ENCODE data around the gene ESR1.
A peak's percentile ranks its signal among the peaks of the same experiment; 100 is the strongest.
"Not testable (repeated sequence)": the region's sequence is repeated elsewhere in the genome, so short reads cannot be mapped to it uniquely, and the experiment has no call there.

The ESR1 gene

DNA sequence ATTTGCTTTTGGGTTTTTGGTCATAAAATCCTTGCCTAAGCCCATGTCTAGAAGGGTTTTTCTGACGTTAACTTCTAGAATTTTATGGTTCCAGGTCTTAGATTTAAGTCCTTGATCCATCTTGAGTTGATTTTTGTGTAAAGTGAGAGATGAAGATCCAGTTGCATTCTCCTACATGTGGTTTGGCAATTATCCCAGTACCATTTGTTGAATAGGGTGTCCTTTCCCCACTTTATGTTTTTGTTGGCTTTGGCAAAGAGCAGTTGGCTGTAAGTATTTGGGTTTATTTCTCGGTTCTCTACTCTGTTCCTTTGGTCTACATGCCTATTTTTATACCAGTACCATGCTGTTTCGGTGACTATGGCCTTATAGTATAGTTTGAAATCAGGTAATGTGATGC is 86.9 kb downstream of the ESR1 start:
- not testable (repeated sequence) for DNase-seq (ENCODE audit: low spot score)

DNA sequence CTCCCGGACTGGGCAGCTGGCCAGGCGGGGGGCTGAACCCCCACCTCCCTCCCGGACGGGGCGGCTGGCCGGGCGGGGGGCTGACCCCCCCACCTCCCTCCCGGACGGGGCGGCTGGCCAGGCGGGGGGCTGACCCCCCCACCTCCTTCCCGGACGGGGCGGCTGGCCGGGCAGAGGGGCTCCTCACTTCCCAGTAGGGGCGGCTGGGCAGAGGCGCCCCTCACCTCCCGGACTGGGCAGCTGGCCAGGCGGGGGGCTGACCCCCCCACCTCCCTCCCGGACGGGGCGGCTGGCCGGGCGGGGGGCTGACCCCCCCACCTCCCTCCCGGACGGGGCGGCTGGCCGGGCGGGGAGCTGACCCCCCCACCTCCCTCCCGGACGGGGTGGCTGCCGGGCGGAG is 91.7 kb downstream of the ESR1 start:
- DNase-seq (ENCODE audit: low spot score) = not testable (repeated sequence)

DNA sequence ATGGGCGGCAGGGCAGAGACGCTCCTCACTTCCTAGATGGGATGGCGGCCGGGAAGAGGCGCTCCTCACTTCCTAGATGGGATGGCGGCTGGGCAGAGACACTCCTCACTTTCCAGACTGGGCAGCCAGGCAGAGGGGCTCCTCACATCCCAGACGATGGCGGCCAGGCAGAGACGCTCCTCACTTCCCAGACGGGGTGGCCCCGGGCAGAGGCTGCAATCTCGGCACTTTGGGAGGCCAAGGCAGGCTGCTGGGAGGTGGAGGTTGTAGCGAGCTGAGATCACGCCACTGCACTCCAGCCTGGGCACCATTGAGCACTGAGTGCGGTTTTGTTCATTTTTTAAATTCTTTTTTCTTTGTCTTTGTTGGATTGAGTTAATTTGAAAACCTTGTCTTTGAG is 92.3 kb downstream of the ESR1 start:
- not testable (repeated sequence) for DNase-seq (ENCODE audit: low spot score)

DNA sequence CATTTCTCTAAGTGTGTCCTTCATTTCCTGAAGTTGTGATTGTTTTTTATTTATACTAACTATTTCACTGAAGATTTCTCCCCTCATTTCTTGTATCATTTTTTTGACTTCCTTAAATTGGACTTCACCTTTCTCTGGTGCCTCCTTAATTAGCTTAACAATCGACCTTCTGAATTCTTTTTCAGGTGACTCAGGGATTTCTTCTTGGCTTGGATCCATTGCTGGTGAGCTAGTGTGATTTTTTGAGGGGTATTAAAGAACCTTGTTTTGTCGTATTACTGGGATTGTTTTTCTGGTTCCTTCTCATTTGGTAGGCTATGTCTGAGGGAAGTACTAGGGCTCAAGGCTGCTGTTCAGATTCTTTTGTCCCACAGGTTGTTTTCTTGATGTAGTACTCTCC is 92.8 kb downstream of the ESR1 start:
- DNase-seq (ENCODE audit: low spot score) = no peak

DNA sequence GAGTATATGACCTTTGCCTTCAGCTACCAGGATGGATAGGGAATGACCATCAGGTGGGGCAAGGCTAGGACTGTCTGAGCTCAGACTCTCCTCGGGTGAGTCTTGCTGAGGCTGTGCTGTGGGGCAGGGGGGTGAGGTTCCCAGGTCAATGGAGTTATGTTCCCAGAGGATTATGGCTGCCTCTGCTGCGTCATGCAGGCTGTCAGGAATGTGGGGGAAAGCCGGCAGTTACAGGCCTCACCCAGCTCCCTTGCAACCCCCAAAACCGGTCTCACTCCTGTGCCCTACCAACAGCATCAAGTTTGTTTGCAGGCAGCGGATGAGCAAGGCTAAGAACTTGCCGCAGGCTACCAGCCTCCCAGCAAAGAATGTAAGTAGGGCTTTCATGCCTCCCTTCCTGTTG is 93.5 kb downstream of the ESR1 start:
- DNase-seq (ENCODE audit: low spot score) = no peak

DNA sequence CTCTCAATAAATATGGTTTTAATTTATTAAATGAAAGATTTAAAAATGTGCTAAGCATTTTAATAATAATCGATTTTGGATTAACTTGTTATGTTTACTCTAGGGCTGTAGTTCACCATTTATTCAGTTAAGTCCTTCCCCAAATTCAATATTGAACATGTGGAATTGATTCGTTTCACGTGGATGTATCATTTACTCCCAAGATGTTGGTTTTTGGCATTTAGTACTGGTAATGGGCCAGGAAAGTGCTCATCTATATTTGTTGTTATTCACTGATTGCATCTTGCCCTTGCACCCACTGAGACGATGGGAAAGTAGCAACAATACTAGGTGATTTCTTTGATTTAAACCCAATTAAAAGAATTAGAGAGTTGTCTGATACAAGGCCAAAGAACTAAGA is 97.1 kb downstream of the ESR1 start:
- no peak for DNase-seq (ENCODE audit: low spot score)

DNA sequence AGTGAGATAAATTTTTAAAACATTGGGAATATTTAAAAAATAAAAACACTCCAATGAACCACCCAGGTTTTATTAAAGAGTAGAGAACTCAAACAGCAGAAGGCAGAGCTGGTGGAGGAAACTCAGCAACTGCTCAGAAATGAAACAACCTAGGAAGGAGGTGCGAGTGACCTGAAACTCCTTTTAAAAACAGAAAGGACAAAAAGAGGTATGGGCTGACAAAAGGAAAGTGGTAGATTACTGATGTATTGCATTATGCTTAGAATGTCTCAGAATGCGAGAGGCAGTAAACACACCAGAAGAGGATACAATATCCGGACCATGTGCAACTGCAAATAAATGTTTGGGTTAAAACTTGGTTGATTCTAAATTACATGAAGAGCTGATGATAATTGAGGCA is 97.6 kb downstream of the ESR1 start:
- no peak for DNase-seq (ENCODE audit: low spot score)

DNA sequence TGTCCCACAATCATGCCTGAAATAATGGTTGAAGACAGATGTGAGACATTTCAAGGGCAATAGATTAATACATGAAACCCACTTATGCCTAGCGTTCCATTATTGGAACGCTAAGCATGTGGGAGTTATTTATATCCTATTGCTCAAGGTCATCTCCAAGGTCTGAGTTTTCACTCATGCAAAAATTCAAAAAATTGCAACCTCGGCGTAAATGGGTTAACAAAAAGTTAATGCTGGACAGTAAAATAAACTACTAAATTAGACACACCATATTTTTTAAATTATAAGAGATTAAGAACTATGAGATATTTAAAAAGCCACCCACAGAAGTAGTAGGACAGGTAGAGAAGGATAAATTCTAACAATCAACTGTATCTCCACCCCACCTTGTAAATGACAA is 98.4 kb downstream of the ESR1 start:
- no peak for DNase-seq (ENCODE audit: low spot score)

DNA sequence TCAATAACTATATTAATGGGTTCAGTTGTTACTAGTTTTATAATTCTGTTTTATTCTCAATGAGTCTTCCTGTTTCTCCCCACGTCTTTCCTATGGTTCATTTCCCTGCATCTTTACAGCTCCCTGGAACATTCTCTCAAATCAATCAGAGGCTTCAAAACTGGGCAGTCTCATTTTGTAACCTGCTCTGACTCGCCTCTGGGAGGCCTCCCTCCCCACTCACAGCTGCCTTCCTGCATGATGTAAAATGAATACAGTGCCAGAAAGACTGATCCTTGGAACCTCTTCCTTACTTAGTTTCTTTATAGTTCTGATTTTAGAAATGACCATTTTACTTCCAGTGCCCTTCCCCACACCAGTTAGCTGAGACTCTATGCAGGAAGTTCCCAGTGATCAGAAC is 103.9 kb downstream of the ESR1 start:
- no peak for DNase-seq (ENCODE audit: low spot score)

DNA sequence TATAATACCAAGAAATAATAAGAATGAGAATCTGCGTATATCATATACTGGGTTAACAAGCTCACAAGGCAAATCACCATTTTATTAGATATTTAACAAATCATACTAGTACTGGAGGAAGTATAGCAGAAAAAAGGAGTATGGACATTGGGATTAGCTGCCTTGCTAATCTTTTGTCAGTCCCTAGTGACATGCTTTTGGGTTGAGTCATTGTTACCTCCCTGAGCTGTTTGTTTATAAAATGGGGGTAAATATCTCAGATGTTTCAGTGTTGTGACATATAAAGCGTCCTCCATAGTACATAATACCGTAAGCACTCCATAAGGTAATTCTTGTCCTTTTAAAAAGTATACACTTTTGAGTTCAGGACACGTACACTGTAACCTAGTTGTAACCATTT is 107.0 kb downstream of the ESR1 start:
- DNase-seq (ENCODE audit: low spot score) = no peak

DNA sequence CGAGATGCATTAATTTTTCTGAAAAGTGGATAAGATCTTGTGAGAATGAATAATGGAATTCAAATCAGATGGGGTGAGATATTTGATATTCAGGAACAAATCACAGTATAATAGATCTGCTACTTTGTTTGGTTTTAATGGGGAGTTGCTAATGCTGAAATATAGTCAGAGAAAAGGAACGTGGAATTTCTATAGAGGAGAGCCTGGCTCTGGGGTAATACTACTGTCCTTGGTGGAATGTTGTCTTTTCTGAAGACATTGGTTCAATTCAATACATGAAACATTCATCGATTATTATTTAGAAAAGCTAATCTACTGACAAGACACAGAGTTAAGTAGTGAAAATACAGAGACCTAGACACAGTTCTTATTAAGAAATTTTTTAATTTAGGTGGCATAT is 108.6 kb downstream of the ESR1 start:
- no peak for DNase-seq (ENCODE audit: low spot score)

DNA sequence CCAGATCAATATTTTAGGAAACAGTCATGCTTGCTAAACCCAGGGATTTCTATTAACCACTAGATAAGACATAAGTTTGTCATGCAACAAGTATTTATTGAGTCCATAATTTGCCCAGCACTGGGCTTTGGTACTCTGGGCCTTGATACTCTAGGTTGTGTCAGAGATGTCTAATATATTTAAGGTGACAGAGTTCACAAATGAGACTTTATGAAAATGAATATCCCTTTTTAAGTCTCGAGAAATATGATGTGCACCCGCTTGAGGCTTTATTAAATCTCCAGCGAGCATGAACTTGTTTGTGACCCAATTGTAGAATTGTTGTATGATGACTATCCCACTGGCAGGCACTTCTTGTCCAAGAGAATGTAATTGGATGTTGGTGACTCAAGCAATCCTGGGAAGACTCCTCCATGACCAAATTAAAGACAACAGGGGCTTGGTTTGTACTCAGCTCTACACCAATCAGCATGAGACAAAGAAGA is 109.2 kb downstream of the ESR1 start:
- no peak for DNase-seq (ENCODE audit: low spot score)

DNA sequence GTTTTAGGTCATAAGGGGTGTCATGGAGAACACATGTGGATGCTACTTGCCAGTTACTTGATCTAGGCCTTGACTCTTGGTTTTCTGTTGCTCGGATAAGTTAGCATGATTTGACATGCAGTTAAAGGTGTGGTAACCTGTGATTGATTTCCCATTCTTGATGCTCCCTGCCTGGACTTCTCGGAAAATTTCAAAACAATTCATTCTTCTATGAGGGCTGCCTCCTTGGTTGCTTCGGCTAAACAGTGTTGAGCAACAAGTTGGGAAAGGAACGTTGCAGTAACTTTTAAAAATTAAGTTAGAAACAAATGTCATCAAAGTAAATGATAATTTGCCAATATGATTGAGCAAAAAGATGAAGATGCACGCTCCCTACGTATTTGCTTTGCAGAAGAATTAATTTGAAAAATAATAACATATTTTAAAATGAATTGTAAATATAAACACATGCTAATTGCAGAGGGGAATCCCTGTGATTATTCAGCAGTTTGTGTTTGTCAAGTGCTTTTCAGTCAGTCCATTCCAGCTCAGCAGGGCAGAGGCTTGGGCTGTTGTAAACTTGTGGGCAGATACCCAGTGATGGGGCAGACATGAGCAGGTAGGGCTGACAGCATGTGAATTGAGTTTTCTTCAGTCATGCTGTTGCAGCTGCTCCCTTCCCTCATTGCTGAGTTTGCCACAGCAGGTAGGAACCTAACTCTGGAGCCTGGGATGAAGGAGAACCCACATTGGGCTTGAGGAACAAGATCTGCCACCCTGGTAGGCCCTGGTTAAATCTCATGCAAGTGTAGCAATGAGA is 110.2 kb downstream of the ESR1 start:
- DNase-seq (ENCODE audit: low spot score) = no peak

DNA sequence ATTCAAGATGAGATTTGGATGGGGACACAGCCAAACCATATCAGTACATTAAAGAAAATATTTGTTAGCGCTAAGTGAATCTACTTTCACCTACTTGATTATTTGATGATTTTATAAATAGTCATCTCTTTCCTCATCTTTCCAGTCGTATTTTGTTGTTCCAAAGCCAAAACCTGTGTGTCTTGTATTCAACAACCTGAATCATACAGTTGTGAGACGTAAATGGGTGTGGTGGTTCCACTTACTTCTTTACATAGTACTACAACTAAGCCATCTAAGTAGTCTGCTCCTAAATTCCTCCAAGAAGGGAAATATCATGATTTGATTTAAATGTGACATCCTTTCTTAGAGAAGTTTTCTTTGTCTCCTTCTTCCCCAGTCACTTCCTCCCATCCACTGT is 132.8 kb downstream of the ESR1 start:
- DNase-seq (ENCODE audit: low spot score) = no peak

DNA sequence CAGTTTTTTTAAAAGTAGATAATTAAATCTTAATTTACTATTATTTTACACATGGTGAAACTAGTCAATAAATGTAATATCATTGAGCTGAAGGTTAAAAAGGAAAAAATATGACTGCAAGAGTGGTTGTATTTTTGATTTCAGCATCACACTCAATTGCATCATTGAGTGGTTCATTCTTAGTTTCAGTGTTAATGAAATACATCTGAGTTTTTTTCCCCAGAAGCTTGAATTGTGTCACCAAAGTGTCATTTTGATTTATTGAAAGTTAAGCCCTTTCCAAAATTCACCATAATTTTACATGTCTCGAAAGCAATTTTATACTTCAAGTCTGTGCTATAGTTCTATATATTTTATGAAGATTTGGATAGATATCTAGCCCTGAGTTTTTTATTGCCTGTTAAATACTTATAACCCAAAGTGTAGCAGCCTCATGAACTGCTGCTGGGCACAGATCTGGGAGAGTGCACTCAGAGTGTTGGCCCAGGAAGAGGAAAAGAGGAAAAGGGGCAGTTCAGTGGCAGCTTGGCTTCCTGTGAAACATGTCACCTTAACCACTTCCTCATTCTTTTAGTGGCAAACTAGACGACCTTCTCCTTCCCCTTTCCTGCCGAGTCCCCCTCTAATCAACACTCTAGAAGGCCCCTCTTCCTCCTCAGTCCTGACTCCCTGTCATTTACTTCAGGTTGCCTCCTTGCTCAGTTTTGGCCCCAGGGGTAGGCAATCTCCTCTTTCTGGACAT is 140.7 kb downstream of the ESR1 start:
- peak; percentile 32 for DNase-seq (ENCODE audit: low spot score)

DNA sequence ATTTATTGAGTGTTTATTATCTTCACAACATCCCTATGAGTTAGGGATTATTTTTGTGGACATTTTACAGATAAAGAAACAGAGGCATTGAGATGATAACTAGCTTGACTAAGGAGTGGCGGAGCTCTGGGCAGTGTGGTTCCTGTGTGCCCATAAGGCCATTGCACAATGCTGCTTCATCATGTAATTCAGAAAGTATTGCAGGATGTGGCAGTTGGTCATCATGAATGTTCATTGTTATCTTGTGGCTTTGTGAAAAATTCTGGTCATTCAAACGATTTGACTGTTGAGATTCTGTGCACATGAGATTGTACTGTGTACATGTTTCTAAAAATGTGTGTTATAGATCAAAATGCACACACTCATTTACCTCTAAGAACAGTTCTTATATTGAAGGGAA is 150.8 kb downstream of the ESR1 start:
- DNase-seq (ENCODE audit: low spot score) = no peak

DNA sequence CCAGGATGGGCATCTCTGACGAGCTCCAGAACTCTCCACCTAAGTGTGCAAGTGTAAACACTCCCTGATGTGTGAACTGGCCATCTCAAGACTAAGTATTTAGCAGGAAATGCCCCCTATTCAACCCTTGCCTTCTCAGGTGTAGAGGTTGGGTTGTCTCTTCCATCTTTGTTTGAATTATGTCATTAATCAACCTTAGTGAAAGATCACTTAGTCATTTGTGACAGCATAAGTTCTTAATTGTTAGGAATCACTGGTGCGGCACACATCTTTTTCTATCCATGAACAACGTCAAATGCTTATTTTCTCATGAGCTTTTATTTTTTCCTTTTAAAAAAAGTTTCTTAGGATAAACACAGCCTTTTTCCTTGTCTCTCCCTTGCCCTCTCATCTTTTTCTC is 151.6 kb downstream of the ESR1 start:
- no peak for DNase-seq (ENCODE audit: low spot score)

DNA sequence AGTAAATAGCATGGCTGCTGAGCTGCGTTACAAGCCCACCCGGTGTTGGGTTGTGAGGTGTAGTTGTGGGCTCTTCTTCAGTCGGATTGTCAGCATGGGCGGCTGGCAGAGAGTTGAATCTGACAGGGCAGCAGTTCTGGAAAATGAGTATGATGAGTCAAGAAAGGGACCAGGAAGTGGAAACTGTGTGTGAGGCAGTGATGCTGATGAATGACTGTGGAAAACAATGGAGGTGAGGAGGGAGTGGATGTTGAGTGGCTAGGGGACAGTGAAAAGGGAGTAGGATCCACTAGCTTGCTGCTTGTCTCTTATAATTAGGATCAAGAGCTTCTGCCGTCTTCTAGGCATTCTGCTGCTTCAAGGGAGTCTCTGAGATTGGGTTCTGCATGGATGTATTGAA is 154.3 kb downstream of the ESR1 start:
- no peak for DNase-seq (ENCODE audit: low spot score)

DNA sequence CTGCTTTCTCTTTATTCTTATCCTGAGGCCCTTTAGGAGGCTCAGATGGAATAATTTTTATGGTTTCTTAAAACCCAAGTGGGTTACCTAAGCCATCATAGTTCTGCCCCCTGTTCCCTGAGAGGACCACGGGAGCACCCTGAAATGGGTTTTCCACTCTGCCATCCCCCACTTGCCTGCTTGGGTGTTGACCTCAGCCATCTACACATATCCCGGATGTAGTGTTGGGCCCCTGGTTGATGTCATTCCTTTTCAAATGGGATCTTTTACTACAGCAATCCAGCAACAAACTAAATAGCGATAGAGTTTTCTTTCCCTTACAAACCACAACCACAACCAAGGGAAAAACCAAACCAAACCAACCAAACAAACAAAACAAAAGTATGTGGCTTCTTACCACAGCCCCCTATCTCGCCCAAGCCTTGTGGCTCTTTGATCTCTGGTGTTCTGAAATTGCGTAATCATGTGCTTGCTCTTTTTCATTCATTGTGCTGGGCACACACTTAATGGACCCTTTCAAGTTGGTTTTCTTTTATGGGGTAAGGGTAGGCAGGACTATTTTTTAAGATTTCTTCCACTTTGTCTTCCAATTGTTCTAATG is 154.9 kb downstream of the ESR1 start:
- DNase-seq (ENCODE audit: low spot score) = no peak

DNA sequence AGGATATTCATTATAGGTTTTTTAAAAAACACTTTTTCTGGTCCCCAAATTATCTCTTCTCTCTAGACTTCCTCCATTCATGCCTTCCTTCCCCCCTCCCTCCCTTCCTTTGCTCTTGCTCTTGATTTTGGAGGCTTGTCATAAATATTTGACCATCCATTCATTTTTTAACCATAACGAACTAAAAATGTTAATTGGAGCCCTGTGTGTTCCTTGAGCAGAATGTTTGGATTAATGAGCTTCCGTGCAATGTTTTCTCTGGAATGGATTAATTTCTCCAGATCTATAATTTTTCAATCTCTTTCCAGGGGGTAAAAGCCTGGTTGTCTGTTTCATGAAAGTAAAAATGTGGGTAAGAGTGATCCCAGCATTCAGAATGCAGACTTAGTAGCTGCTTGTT is 155.5 kb downstream of the ESR1 start:
- DNase-seq (ENCODE audit: low spot score) = no peak

DNA sequence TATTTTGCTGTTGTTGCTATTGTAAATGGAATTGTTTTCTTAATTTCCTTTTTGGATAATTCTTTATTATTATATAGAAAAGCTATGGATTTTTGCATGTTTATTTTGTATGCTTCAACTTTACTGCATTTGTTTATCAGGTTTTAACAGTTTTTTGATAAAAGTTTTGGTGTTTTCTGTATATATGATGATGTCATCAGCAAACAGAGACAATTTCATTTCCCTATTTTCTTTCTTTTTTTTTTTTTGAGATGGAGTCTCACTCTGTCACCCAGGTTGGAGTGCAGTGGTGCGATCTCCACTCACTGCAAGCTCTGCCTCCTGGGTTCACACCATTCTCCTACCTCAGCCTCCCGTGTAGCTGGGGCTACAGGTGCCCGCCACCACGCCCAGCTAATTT is 156.9 kb downstream of the ESR1 start:
- not testable (repeated sequence) for DNase-seq (ENCODE audit: low spot score)

DNA sequence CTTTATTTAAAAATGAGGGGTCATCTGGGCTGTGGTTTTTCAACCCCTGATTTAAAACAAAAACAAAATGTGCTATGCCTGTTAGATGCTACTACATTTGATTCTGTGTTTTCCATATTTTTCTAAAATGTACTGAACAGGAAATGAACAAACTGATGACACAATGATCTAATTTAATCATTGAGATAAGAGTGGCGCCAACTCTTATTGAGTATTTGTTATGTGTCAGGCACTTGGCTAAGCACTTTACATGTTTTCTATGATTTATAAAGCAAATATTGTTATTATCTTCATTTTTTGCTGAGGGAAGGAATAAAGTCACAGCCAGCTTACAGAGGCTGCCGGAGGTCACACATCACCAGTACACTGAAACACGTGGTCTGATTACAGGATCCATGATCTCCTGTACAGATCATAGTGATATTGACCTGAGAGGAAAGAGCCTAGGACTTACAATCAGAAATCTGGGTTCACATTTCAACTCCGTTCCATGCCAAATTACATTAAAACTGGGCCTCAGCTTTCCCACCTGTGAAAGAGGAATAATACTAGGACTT is 166.7 kb downstream of the ESR1 start:
- no peak for DNase-seq (ENCODE audit: low spot score)

DNA sequence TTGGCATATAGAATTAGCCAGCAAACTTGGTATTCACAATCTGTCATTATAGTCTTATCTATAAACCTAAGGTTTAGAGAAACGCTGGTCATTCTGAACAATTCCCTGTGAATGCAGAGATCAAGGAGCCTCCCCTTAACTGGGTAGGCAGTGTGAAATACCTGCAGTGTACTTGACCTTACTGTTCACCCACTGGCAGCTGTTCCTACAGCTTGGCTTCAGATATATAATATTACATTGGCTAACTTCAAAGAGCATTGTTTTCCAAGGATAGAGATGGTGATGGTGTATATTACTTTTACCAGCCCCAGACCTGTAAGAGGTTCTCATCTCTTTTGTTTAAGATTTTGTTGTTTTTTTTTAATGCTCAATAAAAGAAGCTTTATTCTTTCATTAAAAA is 168.3 kb downstream of the ESR1 start:
- no peak for DNase-seq (ENCODE audit: low spot score)

Data from Ammon's horn (tissue), 1 donor.